Measurements from ENCODE around the gene LMNTD2. TPM values are rescaled to one million over a fixed set of nuclear protein-coding genes. Genes with fewer than 3 reads are reported as not detected.
A peak's percentile ranks its signal among the peaks of the same experiment; 100 is the strongest.

The LMNTD2 gene
- 0.56 TPM for polyA plus RNA-seq (2013, experiment 1 of 2)
- polyA plus RNA-seq (2013, experiment 2 of 2) = 0.49 TPM

- no peak within 1 kb of the TSS for H2BK5ac ChIP-seq (ENCODE audit: low read length)
- H4K5ac ChIP-seq (ENCODE audit: low read length) = no peak within 1 kb of the TSS
- no peaks in the 10 kb centered on the region for H3K4me1 ChIP-seq (ENCODE audit: control insufficient read depth, low read depth, low read length)
- peaks cover 2% of the 10 kb centered on the region for H3K79me1 ChIP-seq (ENCODE audit: low read length)
- no peaks in the 10 kb centered on the region for H3K79me2 ChIP-seq (ENCODE audit: control insufficient read depth, insufficient read depth, low read length)
- H3K56ac ChIP-seq (ENCODE audit: low read length) = peak within 1 kb of the TSS; percentile 90
- H4K8ac ChIP-seq (ENCODE audit: low read depth, low read length) = peak within 1 kb of the TSS; percentile 82
- no peak within 1 kb of the TSS for H3K4ac ChIP-seq (ENCODE audit: low read depth, low read length)
- peak within 1 kb of the TSS; percentile 79 for H3K4me3 ChIP-seq (ENCODE audit: low read length)
- H3K9ac ChIP-seq (ENCODE audit: low read length) = peak within 1 kb of the TSS; percentile 84
- peak within 1 kb of the TSS; percentile 87 for H3K4me2 ChIP-seq (ENCODE audit: low read length)
- peak; percentile 93 for DNase-seq
- WGBS (ENCODE audit: extremely low coverage, insufficient coverage, low lambda C conversion rate) = no CpG with 5 or more reads among the region's 95 CpGs
- H3K27ac ChIP-seq (ENCODE audit: low read depth, low read length) = peak within 1 kb of the TSS; percentile 63
- peaks cover 10% of the 10 kb centered on the region for H3K27me3 ChIP-seq (ENCODE audit: insufficient read depth, low read length, poor library complexity)
- H3K36me3 ChIP-seq (ENCODE audit: control insufficient read depth, insufficient read depth, low read length) = no peaks in the 10 kb centered on the region
- H2AK5ac ChIP-seq (ENCODE audit: low read length) = peak within 1 kb of the TSS; percentile 58
- H2BK15ac ChIP-seq (replicated peaks; ENCODE audit: low read depth) = no peak within 1 kb of the TSS
- peak within 1 kb of the TSS; percentile 89 for H3K23ac ChIP-seq (ENCODE audit: low read length)
- no peak within 1 kb of the TSS for H2BK120ac ChIP-seq (ENCODE audit: low read depth, low read length)
- peak within 1 kb of the TSS; percentile 89 for H3K18ac ChIP-seq (ENCODE audit: low read length)
Observed at GRCh38 chr11:560305-561147, at the start of gene LMNTD2, which contains the start of gene RASSF7. LMNTD2 (minus strand) TSS chr11:560738; CDS start chr11:560716, 22 bp downstream. RASSF7 (plus strand) TSS chr11:560970; CDS start chr11:561769, 799 bp downstream.

- H3K18ac ChIP-seq (ENCODE audit: low read length) = no peak overlapping the region
- DNase-seq = no peak
- H3K56ac ChIP-seq (ENCODE audit: low read length) = no peak overlapping the region
- H2BK5ac ChIP-seq (ENCODE audit: low read length) = no peak overlapping the region
- H3K4ac ChIP-seq (ENCODE audit: low read depth, low read length) = no peak overlapping the region
- H2BK15ac ChIP-seq (replicated peaks; ENCODE audit: low read depth) = no peak overlapping the region
- no peak overlapping the region for H3K23ac ChIP-seq (ENCODE audit: low read length)
- no CpG with 5 or more reads among the region's 28 CpGs for WGBS (ENCODE audit: extremely low coverage, insufficient coverage, low lambda C conversion rate)
- no peak overlapping the region for H4K8ac ChIP-seq (ENCODE audit: low read depth, low read length)
- H3K36me3 ChIP-seq (ENCODE audit: control insufficient read depth, insufficient read depth, low read length) = peaks cover 20% of the 10 kb centered on the region
- no peak overlapping the region for H3K4me2 ChIP-seq (ENCODE audit: low read length)
- H4K5ac ChIP-seq (ENCODE audit: low read length) = no peak overlapping the region
- H3K27me3 ChIP-seq (ENCODE audit: insufficient read depth, low read length, poor library complexity) = no peaks in the 10 kb centered on the region
- H3K4me3 ChIP-seq (ENCODE audit: low read length) = no peak overlapping the region
- no peak overlapping the region for H2BK120ac ChIP-seq (ENCODE audit: low read depth, low read length)
- H3K9ac ChIP-seq (ENCODE audit: low read length) = no peak overlapping the region
- H2AK5ac ChIP-seq (ENCODE audit: low read length) = no peak overlapping the region
- no peak overlapping the region for H3K27ac ChIP-seq (ENCODE audit: low read depth, low read length)
- H3K79me1 ChIP-seq (ENCODE audit: low read length) = peaks cover 2% of the 10 kb centered on the region
- H3K4me1 ChIP-seq (ENCODE audit: control insufficient read depth, low read depth, low read length) = no peaks in the 10 kb centered on the region
- no peaks in the 10 kb centered on the region for H3K79me2 ChIP-seq (ENCODE audit: control insufficient read depth, insufficient read depth, low read length)
Observed at GRCh38 chr11:609341-609811, 48.8 kb upstream of the LMNTD2 start.

GRCh38 chr11:608791-609251 lies 48.3 kb upstream of the LMNTD2 start:
- Histone ChIP-seq H3K56ac (ENCODE audit: low read length) (no peak overlapping the region), H4K8ac (ENCODE audit: low read depth, low read length) (no peak overlapping the region), H4K5ac (ENCODE audit: low read length) (no peak overlapping the region), H3K4me2 (ENCODE audit: low read length) (no peak overlapping the region), H3K4me1 (ENCODE audit: control insufficient read depth, low read depth, low read length) (no peaks in the 10 kb centered on the region), H3K18ac (ENCODE audit: low read length) (no peak overlapping the region), H3K27me3 (ENCODE audit: insufficient read depth, low read length, poor library complexity) (no peaks in the 10 kb centered on the region), H3K23ac (ENCODE audit: low read length) (no peak overlapping the region), H2BK15ac (replicated peaks; ENCODE audit: low read depth) (no peak overlapping the region), H3K9ac (ENCODE audit: low read length) (no peak overlapping the region), H3K36me3 (ENCODE audit: control insufficient read depth, insufficient read depth, low read length) (peaks cover 20% of the 10 kb centered on the region), H2AK5ac (ENCODE audit: low read length) (no peak overlapping the region), H3K27ac (ENCODE audit: low read depth, low read length) (no peak overlapping the region), H2BK120ac (ENCODE audit: low read depth, low read length) (no peak overlapping the region), H3K4ac (ENCODE audit: low read depth, low read length) (no peak overlapping the region), H2BK5ac (ENCODE audit: low read length) (no peak overlapping the region), H3K79me1 (ENCODE audit: low read length) (no peaks in the 10 kb centered on the region), H3K79me2 (ENCODE audit: control insufficient read depth, insufficient read depth, low read length) (no peaks in the 10 kb centered on the region), H3K4me3 (ENCODE audit: low read length) (no peak overlapping the region)
- no CpG with 5 or more reads among the region's 28 CpGs for WGBS (ENCODE audit: extremely low coverage, insufficient coverage, low lambda C conversion rate)
- no peak for DNase-seq

GRCh38 chr11:607971-608659 lies 47.6 kb upstream of the LMNTD2 start:
- H2BK120ac ChIP-seq (ENCODE audit: low read depth, low read length) = no peak overlapping the region
- H3K56ac ChIP-seq (ENCODE audit: low read length) = no peak overlapping the region
- H4K8ac ChIP-seq (ENCODE audit: low read depth, low read length) = no peak overlapping the region
- H3K23ac ChIP-seq (ENCODE audit: low read length) = no peak overlapping the region
- DNase-seq = no peak
- H3K79me1 ChIP-seq (ENCODE audit: low read length) = no peaks in the 10 kb centered on the region
- H3K36me3 ChIP-seq (ENCODE audit: control insufficient read depth, insufficient read depth, low read length) = peaks cover 22% of the 10 kb centered on the region
- no peak overlapping the region for H3K4me2 ChIP-seq (ENCODE audit: low read length)
- no peak overlapping the region for H2BK5ac ChIP-seq (ENCODE audit: low read length)
- H4K5ac ChIP-seq (ENCODE audit: low read length) = no peak overlapping the region
- H3K4ac ChIP-seq (ENCODE audit: low read depth, low read length) = no peak overlapping the region
- no peak overlapping the region for H3K18ac ChIP-seq (ENCODE audit: low read length)
- no peak overlapping the region for H2AK5ac ChIP-seq (ENCODE audit: low read length)
- no peaks in the 10 kb centered on the region for H3K27me3 ChIP-seq (ENCODE audit: insufficient read depth, low read length, poor library complexity)
- no peaks in the 10 kb centered on the region for H3K79me2 ChIP-seq (ENCODE audit: control insufficient read depth, insufficient read depth, low read length)
- H3K4me1 ChIP-seq (ENCODE audit: control insufficient read depth, low read depth, low read length) = no peaks in the 10 kb centered on the region
- H2BK15ac ChIP-seq (replicated peaks; ENCODE audit: low read depth) = no peak overlapping the region
- H3K4me3 ChIP-seq (ENCODE audit: low read length) = no peak overlapping the region
- no peak overlapping the region for H3K27ac ChIP-seq (ENCODE audit: low read depth, low read length)
- no CpG with 5 or more reads among the region's 45 CpGs for WGBS (ENCODE audit: extremely low coverage, insufficient coverage, low lambda C conversion rate)
- no peak overlapping the region for H3K9ac ChIP-seq (ENCODE audit: low read length)

- H3K4me3 ChIP-seq (ENCODE audit: low read length) = no peak overlapping the region
- no peaks in the 10 kb centered on the region for H3K27me3 ChIP-seq (ENCODE audit: insufficient read depth, low read length, poor library complexity)
- no peak overlapping the region for H2AK5ac ChIP-seq (ENCODE audit: low read length)
- H3K79me1 ChIP-seq (ENCODE audit: low read length) = no peaks in the 10 kb centered on the region
- no peak overlapping the region for H4K8ac ChIP-seq (ENCODE audit: low read depth, low read length)
- no peak overlapping the region for H2BK5ac ChIP-seq (ENCODE audit: low read length)
- no peak overlapping the region for H3K4ac ChIP-seq (ENCODE audit: low read depth, low read length)
- H3K79me2 ChIP-seq (ENCODE audit: control insufficient read depth, insufficient read depth, low read length) = no peaks in the 10 kb centered on the region
- no peak overlapping the region for H2BK15ac ChIP-seq (replicated peaks; ENCODE audit: low read depth)
- H3K23ac ChIP-seq (ENCODE audit: low read length) = no peak overlapping the region
- H3K27ac ChIP-seq (ENCODE audit: low read depth, low read length) = no peak overlapping the region
- H3K4me2 ChIP-seq (ENCODE audit: low read length) = no peak overlapping the region
- H4K5ac ChIP-seq (ENCODE audit: low read length) = no peak overlapping the region
- H3K4me1 ChIP-seq (ENCODE audit: control insufficient read depth, low read depth, low read length) = no peaks in the 10 kb centered on the region
- H3K18ac ChIP-seq (ENCODE audit: low read length) = no peak overlapping the region
- no peak for DNase-seq
- no CpG with 5 or more reads among the region's 35 CpGs for WGBS (ENCODE audit: extremely low coverage, insufficient coverage, low lambda C conversion rate)
- H2BK120ac ChIP-seq (ENCODE audit: low read depth, low read length) = no peak overlapping the region
- H3K9ac ChIP-seq (ENCODE audit: low read length) = no peak overlapping the region
- H3K36me3 ChIP-seq (ENCODE audit: control insufficient read depth, insufficient read depth, low read length) = peaks cover 23% of the 10 kb centered on the region
- no peak overlapping the region for H3K56ac ChIP-seq (ENCODE audit: low read length)
Observed at GRCh38 chr11:607020-607780, 46.7 kb upstream of the LMNTD2 start.

Data from mesendoderm (in vitro differentiated cells).